Activated B cell treated with CpG ODN at 0.5 μM for 24 hours (primary cell): Measurements from ENCODE around the gene ANKRD1. TPM values are rescaled to one million over a fixed set of nuclear protein-coding genes. Genes with fewer than 3 reads are reported as not detected.

Experiments
- ATAC-seq: fragments of 200-7000 bp; cut with Tn5 transposase; one replicate; pipeline ENCODE4 v1.10.0; 2021; ENCODE audit warnings: low read depth, mild to moderate bottlenecking, moderate library complexity
- CTCF ChIA-PET: fragments of 350-600 bp; sonication (Branson Sonifier 250); formaldehyde crosslinking; loops from one replicate; lab custom pipeline; 2021; ENCODE audit warnings: antibody characterized with exemption; lab: Charles Lee
- POLR2A ChIA-PET: fragments of 350-600 bp; sonication (Branson Sonifier 250); formaldehyde crosslinking; loops from one replicate; lab custom pipeline; 2021; ENCODE audit warnings: antibody characterized with exemption; lab: Charles Lee
- DNase-seq: peaks from one replicate; pipeline ENCODE4 v3.0.0; 2022
- H3K27ac Mint-ChIP-seq: one replicate; pipeline ENCODE4 v1.8.0; 2020; ENCODE audit warnings: mixed read lengths
- H3K27me3 Mint-ChIP-seq: one replicate; pipeline ENCODE4 v1.8.0; 2021; ENCODE audit warnings: mixed read lengths
- H3K36me3 Mint-ChIP-seq: one replicate; pipeline ENCODE4 v1.8.0; 2021; ENCODE audit warnings: low read depth, mixed read lengths
- H3K4me1 Mint-ChIP-seq: one replicate; pipeline ENCODE4 v1.8.0; 2021; ENCODE audit warnings: mixed read lengths
- H3K4me3 Mint-ChIP-seq: one replicate; pipeline ENCODE4 v1.8.0; 2020; ENCODE audit warnings: mild to moderate bottlenecking, mixed read lengths
- H3K9me3 Mint-ChIP-seq: one replicate; pipeline ENCODE4 v1.8.0; 2020; ENCODE audit warnings: mixed read lengths
- intact Hi-C: fragments of 100-400 bp; cut with micrococcal nuclease; formaldehyde crosslinking; loops from one replicate; pipeline ENCODE4 v1.15.1; 2024
- total RNA-seq: library from RNA; stranded (reverse); gene quantifications from 2 replicates; pipeline ENCODE4 v1.2.3, GENCODE V29; 2022
- TF ChIP-seq, protein P1 (sequence below): fragments of 200-600 bp; IDR thresholded peaks from one replicate; pipeline ENCODE4 v1.8.0; 2022; ENCODE audit warnings: antibody characterized with exemption, mild to moderate bottlenecking

The ANKRD1 gene
- total RNA-seq, 1 donor from 2014 or later, result not detected

DNA sequence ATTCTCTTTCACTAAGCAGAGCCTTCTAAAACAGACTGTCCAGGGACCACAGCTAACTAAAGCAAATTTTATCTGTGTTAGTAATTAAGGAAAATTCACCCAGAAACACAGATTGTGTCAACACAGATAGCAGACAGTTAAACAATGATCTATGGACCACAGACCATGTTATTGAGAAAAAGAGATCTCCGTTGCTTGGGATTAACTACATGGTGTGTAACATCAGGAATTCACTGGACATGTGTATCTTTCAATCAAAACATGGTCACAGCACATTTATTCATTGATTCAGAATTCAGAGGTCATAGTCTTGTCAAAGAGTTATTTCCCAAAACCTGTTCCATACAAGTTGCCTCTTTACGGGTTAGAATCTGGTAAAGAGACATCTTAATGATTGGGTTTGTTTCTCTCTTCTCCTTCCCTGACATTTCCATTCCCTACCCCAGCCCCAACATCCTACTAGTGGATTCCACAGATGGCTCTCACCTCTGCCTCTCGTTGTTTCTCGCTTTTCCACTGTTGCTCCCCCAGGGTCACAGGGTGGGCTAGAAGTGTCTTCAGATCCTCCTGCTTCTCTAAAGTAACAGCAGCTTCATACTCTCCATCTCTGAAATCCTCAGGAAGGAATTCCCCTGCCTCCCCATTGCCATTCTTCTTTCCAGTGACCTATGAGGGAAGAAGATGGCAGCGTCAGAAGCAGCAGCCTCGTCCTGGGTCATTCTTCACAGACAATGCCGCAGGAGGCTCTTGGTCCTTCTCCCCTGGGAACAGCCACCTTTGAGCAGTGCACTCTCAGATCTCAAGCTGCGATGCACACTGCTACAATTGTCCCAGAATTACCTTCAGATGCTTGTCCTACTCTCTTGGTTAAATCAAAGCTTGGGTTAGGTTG is 958 bp downstream of the ANKRD1 start:
- Mint-ChIP-seq H3K4me1 (peaks cover 8% of the 10 kb centered on the region), H3K27ac (no peak overlapping the region), H3K4me3 (no peak overlapping the region), H3K27me3 (peaks cover 2% of the 10 kb centered on the region), H3K36me3 (no peaks in the 10 kb centered on the region), H3K9me3 (no peaks in the 10 kb centered on the region)
- DNase-seq, result no peak
- ATAC-seq, result no peak
- TF ChIP-seq, protein P1, sequence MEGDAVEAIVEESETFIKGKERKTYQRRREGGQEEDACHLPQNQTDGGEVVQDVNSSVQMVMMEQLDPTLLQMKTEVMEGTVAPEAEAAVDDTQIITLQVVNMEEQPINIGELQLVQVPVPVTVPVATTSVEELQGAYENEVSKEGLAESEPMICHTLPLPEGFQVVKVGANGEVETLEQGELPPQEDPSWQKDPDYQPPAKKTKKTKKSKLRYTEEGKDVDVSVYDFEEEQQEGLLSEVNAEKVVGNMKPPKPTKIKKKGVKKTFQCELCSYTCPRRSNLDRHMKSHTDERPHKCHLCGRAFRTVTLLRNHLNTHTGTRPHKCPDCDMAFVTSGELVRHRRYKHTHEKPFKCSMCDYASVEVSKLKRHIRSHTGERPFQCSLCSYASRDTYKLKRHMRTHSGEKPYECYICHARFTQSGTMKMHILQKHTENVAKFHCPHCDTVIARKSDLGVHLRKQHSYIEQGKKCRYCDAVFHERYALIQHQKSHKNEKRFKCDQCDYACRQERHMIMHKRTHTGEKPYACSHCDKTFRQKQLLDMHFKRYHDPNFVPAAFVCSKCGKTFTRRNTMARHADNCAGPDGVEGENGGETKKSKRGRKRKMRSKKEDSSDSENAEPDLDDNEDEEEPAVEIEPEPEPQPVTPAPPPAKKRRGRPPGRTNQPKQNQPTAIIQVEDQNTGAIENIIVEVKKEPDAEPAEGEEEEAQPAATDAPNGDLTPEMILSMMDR, result no peak
- POLR2A ChIA-PET, result no interaction called here
- intact Hi-C loops, result loop anchor here (10.0 kb wide), 1 partner anchor 715 kb away; the partner anchor contains the start of gene PPP1R3C
- CTCF ChIA-PET, result interaction anchor here (0.9 to 1.8 kb wide), 3 partner anchors 8 to 168 kb away, joined by 4 to 6 read pairs (median 4); no protein-coding TSS in a partner anchor

DNA sequence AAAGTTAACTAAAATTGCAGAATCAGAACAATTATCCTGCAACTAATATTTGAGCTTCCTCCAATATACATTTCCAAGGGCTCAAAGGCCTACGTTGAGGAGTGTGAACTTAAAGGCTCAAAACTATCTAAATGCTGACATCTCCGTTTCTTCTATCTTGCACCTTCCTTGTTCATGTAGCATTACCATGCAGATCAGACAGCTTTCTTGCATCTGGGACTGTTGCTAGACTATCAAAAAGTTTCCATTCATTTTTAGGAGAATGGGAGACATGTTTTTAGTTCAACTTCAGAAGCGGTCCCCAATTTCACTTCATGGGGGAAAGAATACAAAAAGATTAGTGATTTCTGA is 2.9 kb downstream of the ANKRD1 start:
- peaks cover 20% of the 10 kb centered on the region for H3K4me1 Mint-ChIP-seq
- ChIA-PET CTCF (interaction anchor here (0.7 to 1.9 kb wide), 5 partner anchors 38 to 334 kb away, joined by 3 to 9 read pairs (median 3); no protein-coding TSS in a partner anchor), POLR2A (interaction anchor here (1.8 kb wide), 1 partner anchor 88 kb away, joined by 6 read pairs; no protein-coding TSS in a partner anchor)
- TF ChIP-seq, protein P1, result no peak
- H3K9me3 Mint-ChIP-seq, result no peaks in the 10 kb centered on the region
- H3K27ac Mint-ChIP-seq, result no peak overlapping the region
- H3K27me3 Mint-ChIP-seq, result no peaks in the 10 kb centered on the region
- intact Hi-C loops, result loop anchor here (10.0 kb wide), 1 partner anchor 717 kb away; the partner anchor contains the start of gene PPP1R3C
- no peak overlapping the region for H3K4me3 Mint-ChIP-seq
- no peaks in the 10 kb centered on the region for H3K36me3 Mint-ChIP-seq
- no peak for DNase-seq
- no peak for ATAC-seq

DNA sequence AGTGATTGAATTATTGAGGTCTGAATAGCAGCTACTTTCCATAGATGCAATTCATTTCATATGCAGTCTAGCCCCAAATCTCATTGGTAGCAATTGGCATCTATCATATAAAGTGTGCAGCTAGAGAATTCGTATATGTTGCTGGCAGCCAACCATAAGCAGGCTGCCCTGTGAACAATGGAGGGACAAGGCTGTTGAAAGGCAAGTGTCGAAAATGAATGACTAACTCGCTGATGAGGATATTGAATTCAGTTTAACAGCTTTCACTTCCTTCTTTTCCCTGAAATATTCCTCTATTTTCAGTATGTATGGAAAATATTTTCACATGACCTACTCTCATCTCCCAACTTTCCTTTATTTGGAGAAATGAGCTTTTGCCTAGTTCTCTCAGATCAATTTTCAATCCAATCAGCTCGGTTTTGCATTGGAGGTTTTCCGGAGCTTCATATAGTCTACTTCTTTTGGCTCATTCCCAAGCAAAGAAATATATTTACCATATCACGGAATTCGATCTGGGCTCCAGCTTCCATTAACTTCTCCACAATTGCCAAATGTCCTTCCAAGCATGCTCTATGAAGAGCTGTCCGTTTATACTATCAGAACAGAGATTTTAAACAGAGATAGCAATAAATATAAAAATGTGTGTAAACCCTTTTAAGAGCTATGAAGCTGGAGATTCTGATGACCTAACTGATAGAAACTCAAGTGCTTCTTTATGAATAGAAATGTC is 3.5 kb downstream of the ANKRD1 start:
- Mint-ChIP-seq H3K4me1 (peaks cover 20% of the 10 kb centered on the region), H3K27ac (no peak overlapping the region), H3K36me3 (no peaks in the 10 kb centered on the region), H3K4me3 (no peak overlapping the region), H3K27me3 (no peaks in the 10 kb centered on the region), H3K9me3 (no peaks in the 10 kb centered on the region)
- ATAC-seq (no peak), DNase-seq (no peak)
- ChIA-PET CTCF (interaction anchor here (0.7 to 1.9 kb wide), 5 partner anchors 37 to 335 kb away, joined by 3 to 9 read pairs (median 3); no protein-coding TSS in a partner anchor), POLR2A (interaction anchor here (1.8 kb wide), 1 partner anchor 89 kb away, joined by 6 read pairs; no protein-coding TSS in a partner anchor)
- TF ChIP-seq, protein P1, result no peak
- intact Hi-C loops, result loop anchor here (10.0 kb wide), 1 partner anchor 717 kb away; the partner anchor contains the start of gene PPP1R3C

DNA sequence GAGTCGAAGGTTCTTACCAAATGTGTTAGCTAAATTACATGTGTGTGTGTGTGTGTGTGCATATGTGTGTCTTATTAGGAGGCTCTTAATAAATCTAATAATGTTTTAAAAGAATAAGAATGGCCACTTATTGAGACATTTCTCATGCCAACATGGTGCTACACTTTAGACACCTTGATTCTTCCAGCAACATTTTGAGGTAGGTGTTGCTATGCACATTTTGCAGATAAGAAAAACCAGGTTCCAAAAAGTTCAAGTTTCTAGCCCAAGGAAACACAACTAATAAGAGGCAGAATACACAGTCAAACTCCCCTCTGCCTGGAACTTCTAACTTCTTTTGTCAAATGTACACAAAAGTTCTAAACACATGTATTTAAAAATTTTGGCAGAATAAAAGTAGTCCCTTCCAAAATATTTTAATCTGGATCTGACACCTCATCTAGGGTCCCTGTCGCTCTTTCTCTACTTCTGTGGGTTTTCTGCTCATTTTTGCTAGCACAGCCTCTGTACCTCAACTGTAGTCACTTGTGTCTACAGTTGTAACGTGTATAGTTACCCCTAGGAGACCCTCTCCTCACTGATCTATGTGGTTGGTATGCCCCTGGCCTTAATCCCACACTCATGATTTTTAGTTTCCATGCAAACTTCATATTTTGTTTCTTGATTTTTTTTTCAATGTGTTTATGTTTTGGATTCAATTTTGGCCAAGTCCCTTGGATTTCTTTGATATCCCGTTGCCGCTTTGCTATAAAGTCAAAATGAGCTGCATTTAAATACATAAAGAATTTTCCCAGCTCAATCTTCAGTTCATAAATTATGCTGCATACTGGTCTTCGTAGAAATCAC is 4.3 kb downstream of the ANKRD1 start:
- no peaks in the 10 kb centered on the region for H3K36me3 Mint-ChIP-seq
- ATAC-seq, result no peak
- intact Hi-C loops, result loop anchor here (10.0 kb wide), 1 partner anchor 718 kb away; the partner anchor contains the start of gene PPP1R3C
- H3K27ac Mint-ChIP-seq, result no peak overlapping the region
- ChIA-PET CTCF (interaction anchor here (1.3 kb wide), 1 partner anchor 335 kb away, joined by 3 read pairs; no protein-coding TSS in a partner anchor), POLR2A (interaction anchor here (1.8 kb wide), 1 partner anchor 89 kb away, joined by 6 read pairs; no protein-coding TSS in a partner anchor)
- no peaks in the 10 kb centered on the region for H3K27me3 Mint-ChIP-seq
- TF ChIP-seq, protein P1, result no peak
- H3K4me3 Mint-ChIP-seq, result no peak overlapping the region
- H3K9me3 Mint-ChIP-seq, result no peaks in the 10 kb centered on the region
- peaks cover 25% of the 10 kb centered on the region for H3K4me1 Mint-ChIP-seq
- DNase-seq, result no peak
